OCI-LY7 (cell line): ENCODE results near the gene ZNF850. TPM values are rescaled to one million over a fixed set of nuclear protein-coding genes. Genes with fewer than 3 reads are reported as not detected.
A peak's percentile ranks its signal among the peaks of the same experiment; 100 is the strongest.

Source experiments
- BruUV-seq: library from RNA; stranded (reverse); fragments of 400-500 nt; replicated peaks from 2 replicates; lab custom pipeline; 2021; lab: Mats Ljungman, UMichigan
- CTCF ChIA-PET: fragments of 300-600 bp; sonication (Branson Sonifier 250); formaldehyde crosslinking; loops from one replicate; lab custom pipeline; 2022; ENCODE audit warnings: antibody characterized with exemption; ENCODE audit not compliant: unreplicated experiment; lab: Charles Lee
- POLR2A ChIA-PET: fragments of 300-600 bp; sonication (Branson Sonifier 250); formaldehyde crosslinking; loops from one replicate; lab custom pipeline; 2022; ENCODE audit warnings: antibody characterized with exemption; lab: Charles Lee
- DNase-seq: peaks from one replicate; pipeline ENCODE4 v3.0.0-alpha.2; 2015; ENCODE audit warnings: low spot score
- H2AFZ ChIP-seq: fragments of 200-600 bp; sonication (generic), shearing (Covaris generic); 2 replicates; pipeline ENCODE4 v1.6.1; 2014; ENCODE audit warnings: mild to moderate bottlenecking, antibody characterized with exemption, low read length, moderate library complexity
- H3K27ac ChIP-seq: fragments of 200-600 bp; sonication (generic); 2 replicates; pipeline ENCODE4 v1.5.1; 2014; ENCODE audit warnings: mixed run types, low read depth, mild to moderate bottlenecking, moderate library complexity, low read length, inconsistent platforms; ENCODE audit not compliant: poor library complexity, severe bottlenecking
- H3K36me3 ChIP-seq: fragments of 200-600 bp; sonication (generic); 2 replicates; pipeline ENCODE4 v1.6.1; 2014; ENCODE audit warnings: mild to moderate bottlenecking, antibody characterized with exemption, low read length, moderate library complexity, mixed read lengths; ENCODE audit not compliant: insufficient read depth
- H3K4me1 ChIP-seq: fragments of 200-600 bp; sonication (generic); 2 replicates; pipeline ENCODE4 v1.5.1; 2014; ENCODE audit warnings: mild to moderate bottlenecking, low read length; ENCODE audit not compliant: insufficient read depth, poor library complexity, severe bottlenecking
- H3K4me2 ChIP-seq: fragments of 200-600 bp; sonication (generic); 2 replicates; pipeline ENCODE4 v1.6.1; 2014; ENCODE audit warnings: mild to moderate bottlenecking, low read length
- H3K4me3 ChIP-seq: fragments of 200-600 bp; sonication (generic); 2 replicates; pipeline ENCODE4 v1.5.1; 2014; ENCODE audit warnings: mild to moderate bottlenecking, low read depth, low read length; ENCODE audit not compliant: poor library complexity, severe bottlenecking
- H3K79me2 ChIP-seq: fragments of 200-600 bp; sonication (generic); 2 replicates; pipeline ENCODE4 v1.6.1; 2016; ENCODE audit warnings: low read depth, mild to moderate bottlenecking, low read length, moderate library complexity, mixed read lengths; ENCODE audit not compliant: insufficient read depth
- H3K9me2 ChIP-seq: fragments of 200-600 bp; sonication (generic); 2 replicates; pipeline ENCODE4 v1.6.1; 2016; ENCODE audit warnings: mild to moderate bottlenecking, low read length, mixed read lengths; ENCODE audit not compliant: insufficient read depth
- H3K9me3 ChIP-seq: fragments of 200-600 bp; sonication (generic); 2 replicates; pipeline ENCODE4 v1.6.1; 2014; ENCODE audit warnings: mild to moderate bottlenecking, mixed run types, low read length, mixed read lengths
- H4K20me1 ChIP-seq: fragments of 200-600 bp; sonication (generic); 2 replicates; pipeline ENCODE4 v1.6.1; 2014; ENCODE audit warnings: mild to moderate bottlenecking, antibody characterized with exemption, low read length, moderate library complexity, mixed read lengths; ENCODE audit not compliant: insufficient read depth
- EZH2phosphoT487 ChIP-seq: fragments of 200-600 bp; sonication (generic); IDR thresholded peaks from 2 replicates; pipeline ENCODE4 v1.6.1; 2018; ENCODE audit warnings: low read depth, borderline replicate concordance, mild to moderate bottlenecking, mixed run types, antibody characterized with exemption, low read length, moderate library complexity, mixed read lengths
- intact Hi-C: fragments of 100-400 bp; cut with micrococcal nuclease; formaldehyde crosslinking; loops from one replicate; pipeline ENCODE4 v1.10.0; 2022; ENCODE audit not compliant: unreplicated experiment
- total RNA-seq, 2 experiments: library from RNA; depleted of rRNA in 1 of 2; stranded (reverse); fragments of >200 nt in 1 of 2; shearing (Covaris generic) in 1 of 2; gene quantifications; 2 replicates each; pipeline ENCODE4 v1.2.3, GENCODE V29; 2014 to 2022
- TF ChIP-seq, protein P1 (sequence below): fragments of 200-600 bp; sonication (generic); conservative IDR thresholded peaks from 2 replicates; pipeline ENCODE4 v1.5.1; 2014; ENCODE audit warnings: mild to moderate bottlenecking, antibody characterized with exemption, low read length, moderate library complexity, mixed read lengths

ZNF850 gene
- total RNA-seq, 2 experiments from 2014 or later = 8.4 to 10.6 TPM

DNA sequence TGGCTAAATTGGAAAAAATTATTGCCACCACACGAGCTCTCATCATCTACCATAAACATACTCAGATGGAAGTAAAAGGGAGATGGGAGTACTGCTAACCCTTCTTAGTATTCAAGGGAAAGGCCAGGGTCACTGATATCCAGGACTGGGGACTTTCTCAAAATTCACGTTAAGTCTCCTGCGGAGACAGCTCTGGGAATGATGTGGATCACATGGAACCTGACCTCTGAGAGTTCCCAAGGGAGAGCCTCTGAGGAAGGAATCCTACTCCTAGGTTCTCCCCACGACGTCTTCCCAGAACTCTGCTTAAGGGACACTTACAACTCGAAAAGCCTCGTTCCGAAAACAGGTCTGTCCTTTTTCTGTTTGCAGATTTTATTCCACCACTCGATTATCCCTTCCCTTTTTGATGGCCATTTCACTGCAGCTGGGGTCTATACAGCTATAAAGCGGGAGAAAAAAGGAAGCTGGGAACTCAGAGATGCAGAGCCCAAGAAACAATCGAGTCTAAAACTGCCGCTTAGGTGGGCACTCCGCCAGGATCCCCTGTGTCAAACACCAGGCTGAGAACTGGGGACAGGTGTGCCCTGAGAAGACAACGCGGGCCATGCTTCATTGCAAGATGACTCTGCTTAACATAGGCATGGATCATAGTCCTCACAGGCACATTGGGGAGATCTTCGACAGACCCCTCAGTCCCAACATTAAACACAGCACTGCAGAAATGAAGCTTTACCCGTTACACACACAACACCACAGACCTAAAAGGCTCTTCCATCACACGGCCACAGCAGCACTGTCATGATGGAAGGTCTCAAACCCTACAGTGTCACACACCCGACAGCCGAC is 86.0 kb downstream of the ZNF850 start:
- Histone ChIP-seq H3K27ac (no peak overlapping the region), H3K9me2 (no peaks in the 10 kb centered on the region), H3K4me3 (peak overlapping the region; percentile 80), H3K9me3 (peaks cover 22% of the 10 kb centered on the region), H3K4me1 (peaks cover 12% of the 10 kb centered on the region), H3K4me2 (peak overlapping the region; percentile 86), H3K79me2 (peaks cover 14% of the 10 kb centered on the region), H2AFZ (peak overlapping the region; percentile 78; the same call in 1 of the 2 replicates), H4K20me1 (no peaks in the 10 kb centered on the region), H3K36me3 (peaks cover 48% of the 10 kb centered on the region)
- intact Hi-C loops = loop anchor here (2.0 to 10.0 kb wide), 4 partner anchors 86 to 528 kb away; partner anchors contain the start of genes ZNF260, ZNF383, ZNF529 and ZNF585B
- ChIA-PET CTCF (no interaction called here), POLR2A (interaction anchor here (2.2 kb wide), 1 partner anchor 472 kb away, joined by 5 read pairs; the partner anchor contains the start of genes ZNF146 and ZNF565)
- no peak for DNase-seq
- TSS peak; percentile 59 for BruUV-seq
- TF ChIP-seq EZH2phosphoT487 = no peak
- TF ChIP-seq, protein P1, sequence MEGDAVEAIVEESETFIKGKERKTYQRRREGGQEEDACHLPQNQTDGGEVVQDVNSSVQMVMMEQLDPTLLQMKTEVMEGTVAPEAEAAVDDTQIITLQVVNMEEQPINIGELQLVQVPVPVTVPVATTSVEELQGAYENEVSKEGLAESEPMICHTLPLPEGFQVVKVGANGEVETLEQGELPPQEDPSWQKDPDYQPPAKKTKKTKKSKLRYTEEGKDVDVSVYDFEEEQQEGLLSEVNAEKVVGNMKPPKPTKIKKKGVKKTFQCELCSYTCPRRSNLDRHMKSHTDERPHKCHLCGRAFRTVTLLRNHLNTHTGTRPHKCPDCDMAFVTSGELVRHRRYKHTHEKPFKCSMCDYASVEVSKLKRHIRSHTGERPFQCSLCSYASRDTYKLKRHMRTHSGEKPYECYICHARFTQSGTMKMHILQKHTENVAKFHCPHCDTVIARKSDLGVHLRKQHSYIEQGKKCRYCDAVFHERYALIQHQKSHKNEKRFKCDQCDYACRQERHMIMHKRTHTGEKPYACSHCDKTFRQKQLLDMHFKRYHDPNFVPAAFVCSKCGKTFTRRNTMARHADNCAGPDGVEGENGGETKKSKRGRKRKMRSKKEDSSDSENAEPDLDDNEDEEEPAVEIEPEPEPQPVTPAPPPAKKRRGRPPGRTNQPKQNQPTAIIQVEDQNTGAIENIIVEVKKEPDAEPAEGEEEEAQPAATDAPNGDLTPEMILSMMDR = no peak

DNA sequence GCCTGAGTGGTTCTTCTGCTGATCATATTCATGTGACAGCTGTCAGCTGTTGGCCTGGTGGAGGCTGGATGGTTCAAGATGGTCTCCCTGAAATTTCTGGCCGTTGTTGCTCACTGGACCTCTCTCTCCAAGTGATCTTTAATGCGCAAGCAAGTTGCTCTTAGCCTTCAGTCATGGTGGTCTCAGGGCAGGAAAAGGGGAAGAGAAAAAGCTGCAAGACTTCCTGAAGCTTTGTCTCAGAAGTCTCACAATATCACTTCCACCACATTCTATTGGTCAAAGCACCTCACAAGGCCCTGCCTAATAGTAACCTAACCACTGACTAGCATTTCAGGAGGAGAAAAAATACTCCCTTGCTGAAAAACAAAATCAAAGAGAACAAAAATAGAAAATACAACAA is 86.8 kb downstream of the ZNF850 start:
- Histone ChIP-seq H3K4me3 (peak overlapping the region; percentile 80), H3K27ac (no peak overlapping the region), H3K79me2 (peaks cover 14% of the 10 kb centered on the region), H3K4me1 (peaks cover 12% of the 10 kb centered on the region), H3K9me2 (no peaks in the 10 kb centered on the region), H4K20me1 (no peaks in the 10 kb centered on the region), H3K4me2 (peak overlapping the region; percentile 86), H3K9me3 (peaks cover 16% of the 10 kb centered on the region), H2AFZ (no peak overlapping the region; the same call in 1 of the 2 replicates), H3K36me3 (peaks cover 41% of the 10 kb centered on the region)
- intact Hi-C loops = loop anchor here (2.0 to 10.0 kb wide), 4 partner anchors 87 to 529 kb away; partner anchors contain the start of genes ZNF260, ZNF383, ZNF529 and ZNF585B
- BruUV-seq = no TSS peak
- peak; percentile 36 for DNase-seq
- no peak for TF ChIP-seq EZH2phosphoT487
- TF ChIP-seq, protein P1 = no peak
- ChIA-PET POLR2A (interaction anchor here (2.2 kb wide), 1 partner anchor 471 kb away, joined by 5 read pairs; the partner anchor contains the start of genes ZNF146 and ZNF565), CTCF (no interaction called here)
